ENCODE results near the gene CLTCL1.

The CLTCL1 gene

GRCh38 chr22:19244600-19245352 is 46.7 kb downstream of the CLTCL1 start:
- DNase-seq: no peak

- DNase-seq: no peak
These were observed 48.8 kb downstream of the CLTCL1 start for GRCh38 chr22:19242699-19243098.

- DNase-seq: no peak
These were observed 50.0 kb downstream of the CLTCL1 start for GRCh38 chr22:19241593-19241906.

GRCh38 chr22:19240813-19241592 is 50.5 kb downstream of the CLTCL1 start:
- DNase-seq: no peak

GRCh38 chr22:19239464-19239863 is 52.1 kb downstream of the CLTCL1 start:
- DNase-seq: peak in 42 of 56 donors; percentile 5 to 73 (median 32)

GRCh38 chr22:19238900-19239299 is 52.6 kb downstream of the CLTCL1 start:
- no peak for DNase-seq

- DNase-seq: no peak
These were observed 55.6 kb downstream of the CLTCL1 start for GRCh38 chr22:19235874-19236273.

- DNase-seq: no peak
These were observed 57.2 kb downstream of the CLTCL1 start for GRCh38 chr22:19234126-19234896.

- DNase-seq: no peak
These were observed 58.3 kb downstream of the CLTCL1 start for GRCh38 chr22:19233189-19233661.

GRCh38 chr22:19232623-19233022 is 58.9 kb downstream of the CLTCL1 start:
- DNase-seq: no peak

- DNase-seq: no peak
These were observed 59.5 kb downstream of the CLTCL1 start for GRCh38 chr22:19231986-19232385.

GRCh38 chr22:19229600-19229999 is 61.9 kb downstream of the CLTCL1 start:
- no peak for DNase-seq

- DNase-seq: peak in 10 of 56 donors; percentile 7 to 56 (median 16)
These were observed 63.3 kb downstream of the CLTCL1 start for GRCh38 chr22:19228179-19228578.

- DNase-seq: no peak
These were observed 65.1 kb downstream of the CLTCL1 start for GRCh38 chr22:19226428-19226827.

GRCh38 chr22:19225560-19225959 is 66.0 kb downstream of the CLTCL1 start:
- DNase-seq: no peak

GRCh38 chr22:19224985-19225384 is 66.5 kb downstream of the CLTCL1 start:
- no peak for DNase-seq

- no peak for DNase-seq
These were observed 67.0 kb downstream of the CLTCL1 start for GRCh38 chr22:19224557-19224956.

- DNase-seq: no peak
These were observed 67.9 kb downstream of the CLTCL1 start for GRCh38 chr22:19223617-19224016.

- no peak for DNase-seq
These were observed 68.4 kb downstream of the CLTCL1 start for GRCh38 chr22:19223110-19223509.

- no peak for DNase-seq
These were observed 69.1 kb downstream of the CLTCL1 start for GRCh38 chr22:19222242-19223005.

GRCh38 chr22:19220867-19221266 is 70.7 kb downstream of the CLTCL1 start:
- no peak for DNase-seq

Data from amygdala (tissue), 56 donors.